Measurements from ENCODE around the gene SPATS2L.

Gene SPATS2L

GRCh38 chr2:200324362-200324761 lies 17.9 kb downstream of the SPATS2L start:
- Histone ChIP-seq H3K4me3 (ENCODE audit: low read depth, low read length) (no peak overlapping the region), H3K4me1 (ENCODE audit: control insufficient read depth, insufficient read depth, low read length) (peaks cover 15% of the 10 kb centered on the region), H3K27me3 (ENCODE audit: control insufficient read depth, insufficient read depth, low read length) (no peaks in the 10 kb centered on the region), H3K9me3 (ENCODE audit: control insufficient read depth, insufficient read depth, low read length) (no peaks in the 10 kb centered on the region), H3K36me3 (ENCODE audit: control insufficient read depth, insufficient read depth, low read length) (no peaks in the 10 kb centered on the region), H3K9ac (ENCODE audit: low read depth, low read length) (no peak overlapping the region)

- Histone ChIP-seq H3K4me1 (ENCODE audit: control insufficient read depth, insufficient read depth, low read length) (no peaks in the 10 kb centered on the region), H3K9ac (ENCODE audit: low read depth, low read length) (no peak overlapping the region), H3K36me3 (ENCODE audit: control insufficient read depth, insufficient read depth, low read length) (no peaks in the 10 kb centered on the region), H3K4me3 (ENCODE audit: low read depth, low read length) (no peak overlapping the region), H3K27me3 (ENCODE audit: control insufficient read depth, insufficient read depth, low read length) (no peaks in the 10 kb centered on the region), H3K9me3 (ENCODE audit: control insufficient read depth, insufficient read depth, low read length) (no peaks in the 10 kb centered on the region)
Observed at GRCh38 chr2:200329384-200329783, 22.9 kb downstream of the SPATS2L start.

GRCh38 chr2:200329798-200330197 lies 23.3 kb downstream of the SPATS2L start:
- H3K36me3 ChIP-seq (ENCODE audit: control insufficient read depth, insufficient read depth, low read length), result no peaks in the 10 kb centered on the region
- H3K27me3 ChIP-seq (ENCODE audit: control insufficient read depth, insufficient read depth, low read length), result no peaks in the 10 kb centered on the region
- H3K4me3 ChIP-seq (ENCODE audit: low read depth, low read length), result no peak overlapping the region
- H3K9me3 ChIP-seq (ENCODE audit: control insufficient read depth, insufficient read depth, low read length), result no peaks in the 10 kb centered on the region
- H3K9ac ChIP-seq (ENCODE audit: low read depth, low read length), result no peak overlapping the region
- H3K4me1 ChIP-seq (ENCODE audit: control insufficient read depth, insufficient read depth, low read length), result no peaks in the 10 kb centered on the region

GRCh38 chr2:200330351-200331060 lies 24.0 kb downstream of the SPATS2L start:
- H3K9me3 ChIP-seq (ENCODE audit: control insufficient read depth, insufficient read depth, low read length), result no peaks in the 10 kb centered on the region
- no peaks in the 10 kb centered on the region for H3K27me3 ChIP-seq (ENCODE audit: control insufficient read depth, insufficient read depth, low read length)
- H3K9ac ChIP-seq (ENCODE audit: low read depth, low read length), result no peak overlapping the region
- H3K36me3 ChIP-seq (ENCODE audit: control insufficient read depth, insufficient read depth, low read length), result no peaks in the 10 kb centered on the region
- no peaks in the 10 kb centered on the region for H3K4me1 ChIP-seq (ENCODE audit: control insufficient read depth, insufficient read depth, low read length)
- no peak overlapping the region for H3K4me3 ChIP-seq (ENCODE audit: low read depth, low read length)

- no peak overlapping the region for H3K4me3 ChIP-seq (ENCODE audit: low read depth, low read length)
- no peak overlapping the region for H3K9ac ChIP-seq (ENCODE audit: low read depth, low read length)
- no peaks in the 10 kb centered on the region for H3K9me3 ChIP-seq (ENCODE audit: control insufficient read depth, insufficient read depth, low read length)
- no peaks in the 10 kb centered on the region for H3K36me3 ChIP-seq (ENCODE audit: control insufficient read depth, insufficient read depth, low read length)
- H3K4me1 ChIP-seq (ENCODE audit: control insufficient read depth, insufficient read depth, low read length), result no peaks in the 10 kb centered on the region
- no peaks in the 10 kb centered on the region for H3K27me3 ChIP-seq (ENCODE audit: control insufficient read depth, insufficient read depth, low read length)
Observed at GRCh38 chr2:200331061-200331400, 24.5 kb downstream of the SPATS2L start.

- H3K4me3 ChIP-seq (ENCODE audit: low read depth, low read length), result no peak overlapping the region
- H3K27me3 ChIP-seq (ENCODE audit: control insufficient read depth, insufficient read depth, low read length), result no peaks in the 10 kb centered on the region
- H3K9me3 ChIP-seq (ENCODE audit: control insufficient read depth, insufficient read depth, low read length), result no peaks in the 10 kb centered on the region
- no peak overlapping the region for H3K9ac ChIP-seq (ENCODE audit: low read depth, low read length)
- H3K36me3 ChIP-seq (ENCODE audit: control insufficient read depth, insufficient read depth, low read length), result no peaks in the 10 kb centered on the region
- H3K4me1 ChIP-seq (ENCODE audit: control insufficient read depth, insufficient read depth, low read length), result no peaks in the 10 kb centered on the region
Observed at GRCh38 chr2:200335657-200336056, 29.2 kb downstream of the SPATS2L start.

GRCh38 chr2:200336980-200337615 lies 30.6 kb downstream of the SPATS2L start:
- H3K4me3 ChIP-seq (ENCODE audit: low read depth, low read length), result no peak overlapping the region
- H3K9me3 ChIP-seq (ENCODE audit: control insufficient read depth, insufficient read depth, low read length), result no peaks in the 10 kb centered on the region
- H3K36me3 ChIP-seq (ENCODE audit: control insufficient read depth, insufficient read depth, low read length), result no peaks in the 10 kb centered on the region
- H3K4me1 ChIP-seq (ENCODE audit: control insufficient read depth, insufficient read depth, low read length), result no peaks in the 10 kb centered on the region
- H3K9ac ChIP-seq (ENCODE audit: low read depth, low read length), result no peak overlapping the region
- no peaks in the 10 kb centered on the region for H3K27me3 ChIP-seq (ENCODE audit: control insufficient read depth, insufficient read depth, low read length)

GRCh38 chr2:200337621-200338020 lies 31.1 kb downstream of the SPATS2L start:
- no peak overlapping the region for H3K4me3 ChIP-seq (ENCODE audit: low read depth, low read length)
- H3K36me3 ChIP-seq (ENCODE audit: control insufficient read depth, insufficient read depth, low read length), result no peaks in the 10 kb centered on the region
- H3K27me3 ChIP-seq (ENCODE audit: control insufficient read depth, insufficient read depth, low read length), result no peaks in the 10 kb centered on the region
- H3K4me1 ChIP-seq (ENCODE audit: control insufficient read depth, insufficient read depth, low read length), result no peaks in the 10 kb centered on the region
- no peaks in the 10 kb centered on the region for H3K9me3 ChIP-seq (ENCODE audit: control insufficient read depth, insufficient read depth, low read length)
- no peak overlapping the region for H3K9ac ChIP-seq (ENCODE audit: low read depth, low read length)

GRCh38 chr2:200338692-200339091 lies 32.2 kb downstream of the SPATS2L start:
- H3K9ac ChIP-seq (ENCODE audit: low read depth, low read length), result no peak overlapping the region
- no peak overlapping the region for H3K4me3 ChIP-seq (ENCODE audit: low read depth, low read length)
- no peaks in the 10 kb centered on the region for H3K4me1 ChIP-seq (ENCODE audit: control insufficient read depth, insufficient read depth, low read length)
- no peaks in the 10 kb centered on the region for H3K9me3 ChIP-seq (ENCODE audit: control insufficient read depth, insufficient read depth, low read length)
- H3K36me3 ChIP-seq (ENCODE audit: control insufficient read depth, insufficient read depth, low read length), result no peaks in the 10 kb centered on the region
- no peaks in the 10 kb centered on the region for H3K27me3 ChIP-seq (ENCODE audit: control insufficient read depth, insufficient read depth, low read length)

- no peaks in the 10 kb centered on the region for H3K9me3 ChIP-seq (ENCODE audit: control insufficient read depth, insufficient read depth, low read length)
- H3K4me1 ChIP-seq (ENCODE audit: control insufficient read depth, insufficient read depth, low read length), result no peaks in the 10 kb centered on the region
- H3K36me3 ChIP-seq (ENCODE audit: control insufficient read depth, insufficient read depth, low read length), result no peaks in the 10 kb centered on the region
- H3K27me3 ChIP-seq (ENCODE audit: control insufficient read depth, insufficient read depth, low read length), result no peaks in the 10 kb centered on the region
- no peak overlapping the region for H3K9ac ChIP-seq (ENCODE audit: low read depth, low read length)
- no peak overlapping the region for H3K4me3 ChIP-seq (ENCODE audit: low read depth, low read length)
Observed at GRCh38 chr2:200340508-200341224, 34.2 kb downstream of the SPATS2L start.

- Histone ChIP-seq H3K4me1 (ENCODE audit: control insufficient read depth, insufficient read depth, low read length) (no peaks in the 10 kb centered on the region), H3K9me3 (ENCODE audit: control insufficient read depth, insufficient read depth, low read length) (no peaks in the 10 kb centered on the region), H3K27me3 (ENCODE audit: control insufficient read depth, insufficient read depth, low read length) (no peaks in the 10 kb centered on the region), H3K9ac (ENCODE audit: low read depth, low read length) (no peak overlapping the region), H3K36me3 (ENCODE audit: control insufficient read depth, insufficient read depth, low read length) (no peaks in the 10 kb centered on the region), H3K4me3 (ENCODE audit: low read depth, low read length) (no peak overlapping the region)
Observed at GRCh38 chr2:200341376-200341775, 34.9 kb downstream of the SPATS2L start.

- Histone ChIP-seq H3K4me1 (ENCODE audit: control insufficient read depth, insufficient read depth, low read length) (no peaks in the 10 kb centered on the region), H3K27me3 (ENCODE audit: control insufficient read depth, insufficient read depth, low read length) (no peaks in the 10 kb centered on the region), H3K9ac (ENCODE audit: low read depth, low read length) (no peak overlapping the region), H3K36me3 (ENCODE audit: control insufficient read depth, insufficient read depth, low read length) (no peaks in the 10 kb centered on the region), H3K9me3 (ENCODE audit: control insufficient read depth, insufficient read depth, low read length) (no peaks in the 10 kb centered on the region), H3K4me3 (ENCODE audit: low read depth, low read length) (no peak overlapping the region)
Observed at GRCh38 chr2:200342235-200342634, 35.7 kb downstream of the SPATS2L start.
